Liver (tissue), 9 donors: Measurements from ENCODE around the gene DAND5. TPM values are rescaled to one million over a fixed set of nuclear protein-coding genes. Genes with fewer than 3 reads are reported as not detected.
A peak's percentile ranks its signal among the peaks of the same experiment; 100 is the strongest.

Experiments
- DNase-seq: peaks from one replicate; pipeline ENCODE4 v3.0.0-alpha.2; 2017; ENCODE audit warnings: low spot score
- H3K27ac ChIP-seq, 2 donors: one replicate each; pipeline ENCODE4 v1.7.0; 2013; ENCODE audit warnings: inconsistent platforms in 2 of 2, low read length in 2 of 2, control low read depth in 1 of 2, low read depth in 1 of 2, mild to moderate bottlenecking in 1 of 2
- H3K27me3 ChIP-seq, 4 donors: one replicate each; pipeline versions ENCODE4 v1.6.1 to v1.7.0; 2013; ENCODE audit warnings: low read length in 3 of 4, inconsistent platforms in 1 of 4, mild to moderate bottlenecking in 1 of 4, moderate library complexity in 1 of 4; ENCODE audit not compliant: control insufficient read depth in 4 of 4, insufficient read depth in 4 of 4
- H3K36me3 ChIP-seq, 4 donors: one replicate each; pipeline versions ENCODE4 v1.6.1 to v1.7.0; 2013; ENCODE audit warnings: low read length in 3 of 4, mild to moderate bottlenecking in 3 of 4, low read depth in 1 of 4, moderate library complexity in 1 of 4; ENCODE audit not compliant: control insufficient read depth in 4 of 4, insufficient read depth in 3 of 4
- H3K4me1 ChIP-seq, 4 donors: one replicate each; pipeline versions ENCODE4 v1.6.1 to v1.7.0; 2013; ENCODE audit warnings: low read length in 3 of 4, mild to moderate bottlenecking in 3 of 4, moderate library complexity in 1 of 4; ENCODE audit not compliant: control insufficient read depth in 4 of 4, insufficient read depth in 4 of 4
- H3K4me3 ChIP-seq, 3 donors: one replicate each; pipeline versions ENCODE4 v1.6.1 to v1.7.0; 2013; ENCODE audit warnings: low read length in 3 of 3, control low read depth in 1 of 3, low read depth in 1 of 3, mild to moderate bottlenecking in 1 of 3
- H3K9ac ChIP-seq, 2 donors: one replicate each; pipeline ENCODE4 v1.7.0; 2013; ENCODE audit warnings: low read length in 2 of 2, mild to moderate bottlenecking in 2 of 2, moderate library complexity in 2 of 2, control low read depth in 1 of 2, low read depth in 1 of 2
- H3K9me3 ChIP-seq, 4 donors: one replicate each; pipeline versions ENCODE4 v1.6.1 to v1.7.0; 2013; ENCODE audit warnings: low read length in 3 of 4; ENCODE audit not compliant: control insufficient read depth in 4 of 4
- ATF3 ChIP-seq: IDR thresholded peaks from 2 replicates; pipeline ENCODE4 v1.6.1; 2016; ENCODE audit warnings: antibody characterized with exemption
- CTCF ChIP-seq: fragments of 150-350 bp; IDR thresholded peaks from 2 replicates; pipeline ENCODE4 v1.5.1; 2017; ENCODE audit warnings: improper control_type of control experiment, low read depth, low read length; ENCODE audit not compliant: missing input control
- EGR1 ChIP-seq, 2 donors: IDR thresholded peaks; 2 replicates each; pipeline ENCODE4 v1.6.1; 2016 to 2018; ENCODE audit warnings: antibody characterized with exemption in 2 of 2, low read depth in 2 of 2
- FOXA1 ChIP-seq: IDR thresholded peaks from 2 replicates; pipeline ENCODE4 v1.6.1; 2016; ENCODE audit warnings: antibody characterized with exemption
- FOXA2 ChIP-seq: IDR thresholded peaks from 2 replicates; pipeline ENCODE4 v1.6.1; 2016; ENCODE audit warnings: antibody characterized with exemption
- GABPA ChIP-seq, 2 donors: IDR thresholded peaks in 1 of 2; conservative IDR thresholded peaks in 1 of 2; 2 replicates each; pipeline ENCODE4 v1.6.1; 2016; ENCODE audit warnings: antibody characterized with exemption in 2 of 2, mild to moderate bottlenecking in 1 of 2, moderate library complexity in 1 of 2
- HNF4A ChIP-seq, 2 donors: conservative IDR thresholded peaks; 2 replicates each; pipeline ENCODE4 v1.6.1; 2016; ENCODE audit warnings: antibody characterized with exemption in 2 of 2, mild to moderate bottlenecking in 2 of 2
- HNF4G ChIP-seq: IDR thresholded peaks from 2 replicates; pipeline ENCODE4 v1.6.1; 2016; ENCODE audit warnings: antibody characterized with exemption
- JUND ChIP-seq, 2 donors: IDR thresholded peaks; 2 replicates each; pipeline ENCODE4 v1.6.1; 2016; ENCODE audit warnings: antibody characterized with exemption in 2 of 2
- MAX ChIP-seq: IDR thresholded peaks from 2 replicates; pipeline ENCODE4 v1.6.1; 2016; ENCODE audit warnings: antibody characterized with exemption
- NR2F2 ChIP-seq: IDR thresholded peaks from 2 replicates; pipeline ENCODE4 v1.6.1; 2016; ENCODE audit warnings: antibody characterized with exemption
- RAD21 ChIP-seq, 2 donors: IDR thresholded peaks; 2 replicates each; pipeline ENCODE4 v1.6.1; 2016; ENCODE audit warnings: antibody characterized with exemption in 2 of 2, mild to moderate bottlenecking in 2 of 2
- REST ChIP-seq: IDR thresholded peaks from 2 replicates; pipeline ENCODE4 v1.6.1; 2016; ENCODE audit warnings: antibody characterized with exemption, mild to moderate bottlenecking
- RXRA ChIP-seq, 2 donors: IDR thresholded peaks; 2 replicates each; pipeline ENCODE4 v1.6.1; 2017 to 2018; ENCODE audit warnings: antibody characterized with exemption in 2 of 2, mild to moderate bottlenecking in 1 of 2
- SP1 ChIP-seq: IDR thresholded peaks from 2 replicates; pipeline ENCODE4 v1.6.1; 2018; ENCODE audit warnings: antibody characterized with exemption, mild to moderate bottlenecking
- TAF1 ChIP-seq: conservative IDR thresholded peaks from 2 replicates; pipeline ENCODE4 v1.6.1; 2016; ENCODE audit warnings: antibody characterized with exemption, mild to moderate bottlenecking
- YY1 ChIP-seq: IDR thresholded peaks from 2 replicates; pipeline ENCODE4 v1.6.1; 2016; ENCODE audit warnings: antibody characterized with exemption, mild to moderate bottlenecking
- ZBTB33 ChIP-seq: IDR thresholded peaks from 2 replicates; pipeline ENCODE4 v1.6.1; 2016; ENCODE audit warnings: antibody characterized with exemption
- WGBS: extraction: QIAGEN DNeasy Blood & Tissue Kit; methylation state at CpG from one replicate; pipeline ENCODE4 v1.1.7; 2013; 5-methylcytosine and 5-hydroxymethylcytosine counted together
- polyA plus RNA-seq, 2 donors: library from polyadenylated mRNA; stranded (reverse) in 1 of 2; unstranded in 1 of 2; fragments of 200-250 nt in 1 of 2; fragments of >200 nt in 1 of 2; fragmentation: Nextera tagmentation in 1 of 2; extraction: Ambion mirVana in 1 of 2; gene quantifications; one replicate each; pipeline versions ENCODE4 v1.2.1 to v1.2.3, GENCODE V29; 2013 to 2015
- total RNA-seq, 2 donors: library from RNA; depleted of rRNA; stranded (reverse); fragments of >200 nt; gene quantifications; one replicate each; pipeline ENCODE4 v1.2.3, GENCODE V29; 2014
- donor health status: healthy.
- donor health status: healthy.
- donor health status: healthy.
- donor health status: healthy.
- donor health status: healthy.

DAND5 gene
- total and polyA plus RNA-seq, 4 donors: 0.23 TPM; not detected in 3

GRCh38 chr19:12965017-12965811 lies 4.2 kb upstream of the DAND5 start:
- Histone ChIP-seq H3K9me3 (no peaks in the 10 kb centered on the region), H3K27ac (no peak overlapping the region), H3K4me1 (peaks cover 0 to 15% (median 10%) of the 10 kb centered on the region in 4 donors), H3K27me3 (no peaks in the 10 kb centered on the region), H3K4me3 (peak overlapping the region in 2 of 3 donors; percentile 44 to 75), H3K9ac (peak overlapping the region; percentile 29 to 84), H3K36me3 (no peaks in the 10 kb centered on the region)
- 1% methylated on average over 34 of the region's 34 CpGs for WGBS
- peak; percentile 91 for TF ChIP-seq CTCF
- no peak for TF ChIP-seq SP1
- peak; percentile 67 for TF ChIP-seq RAD21 (IDR thresholded peaks at IDR 0.05)
- peak; percentile 94 for DNase-seq

- no peak for TF ChIP-seq JUND (IDR thresholded peaks at IDR 0.05)
- TF ChIP-seq GABPA (IDR thresholded peaks at IDR 0.05 in 1 of 2, conservative IDR thresholded peaks at IDR 0.05 in 1 of 2): no peak
- TF ChIP-seq ATF3: no peak
- no peak for TF ChIP-seq REST
- no peak for TF ChIP-seq NR2F2
- TF ChIP-seq FOXA2: no peak
- no peak for TF ChIP-seq MAX
- TF ChIP-seq SP1: no peak
- TF ChIP-seq HNF4A (conservative IDR thresholded peaks at IDR 0.05): no peak
- no peak for TF ChIP-seq YY1
- no peak for TF ChIP-seq TAF1
- TF ChIP-seq RXRA (IDR thresholded peaks at IDR 0.05): no peak
- no peak for TF ChIP-seq ZBTB33
- TF ChIP-seq EGR1 (IDR thresholded peaks at IDR 0.05; ENCODE audit: low read depth in 2 of 2): no peak
- TF ChIP-seq RAD21 (IDR thresholded peaks at IDR 0.05): no peak
- TF ChIP-seq HNF4G: no peak
- no peak for TF ChIP-seq FOXA1
These were observed 3.6 kb upstream of the DAND5 start for GRCh38 chr19:12965812-12966135.

More at GRCh38 chr19:12965812-12966135, 3.6 kb upstream of the DAND5 start:
- 53% methylated on average over 8 of the region's 8 CpGs for WGBS
- Histone ChIP-seq H3K9me3 (no peaks in the 10 kb centered on the region), H3K27me3 (no peaks in the 10 kb centered on the region), H3K36me3 (no peaks in the 10 kb centered on the region), H3K4me3 (peak overlapping the region in 1 of 3 donors; percentile 44), H3K27ac (no peak overlapping the region), H3K9ac (peak overlapping the region in 1 of 2 donors; percentile 84), H3K4me1 (peaks cover 0 to 15% (median 10%) of the 10 kb centered on the region in 4 donors)
- no peak for DNase-seq
